GM21423 (cell line): Measurements from ENCODE around the gene DENND6B.
"Not testable (repeated sequence)": the region's sequence is repeated elsewhere in the genome, so short reads cannot be mapped to it uniquely, and the experiment has no call there.

Source experiments
- ATAC-seq: cut with Tn5 transposase; IDR thresholded peaks from one replicate; pipeline ENCODE4 v1.9.1; 2021; ENCODE audit warnings: mild to moderate bottlenecking, moderate library complexity; ENCODE audit not compliant: unreplicated experiment

DENND6B gene

DNA sequence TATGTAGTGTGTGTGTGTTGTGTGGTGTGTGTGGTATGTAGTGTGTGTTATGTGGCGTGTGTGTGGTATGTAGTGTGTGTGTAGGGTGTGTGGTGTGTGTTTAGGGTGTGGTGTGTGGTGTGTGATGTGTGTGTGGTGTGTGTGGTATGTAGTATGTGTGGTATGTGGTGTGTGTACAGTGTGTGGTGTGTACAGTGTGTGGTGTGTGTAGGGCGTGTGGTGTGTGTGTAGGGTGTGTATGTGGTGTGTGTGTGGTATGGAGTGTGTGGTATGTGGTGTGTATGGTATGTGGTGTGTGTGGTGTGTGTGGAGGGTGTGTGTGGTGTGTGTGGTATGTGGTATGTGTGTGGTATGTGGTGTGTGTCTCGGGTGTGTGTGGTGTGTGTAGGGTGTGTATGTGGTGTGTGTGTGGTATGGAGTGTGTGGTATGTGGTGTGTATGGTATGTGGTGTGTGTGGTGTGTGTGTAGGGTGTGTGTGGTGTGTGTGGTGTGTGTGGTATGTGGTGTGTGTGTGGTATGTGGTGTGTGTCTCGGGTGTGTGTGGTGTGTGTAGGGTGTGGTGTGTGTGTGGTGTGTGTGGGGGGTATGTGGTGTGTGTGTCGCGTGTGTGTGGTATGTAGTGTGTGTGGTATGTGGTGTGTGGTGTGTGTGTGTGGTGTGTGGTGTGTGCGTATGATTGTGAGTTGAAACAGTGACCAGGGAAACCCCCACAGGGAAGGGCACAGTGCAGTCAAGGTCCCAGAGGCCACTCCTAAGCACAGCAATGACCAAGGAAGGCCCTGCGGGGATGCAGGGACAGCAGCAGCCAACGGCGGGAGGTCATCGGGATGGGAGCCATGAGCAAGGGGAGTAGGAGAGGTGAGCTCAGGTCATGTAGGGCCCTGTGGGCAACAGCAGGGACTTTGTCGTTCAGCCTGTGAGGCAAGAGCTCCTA is 13.4 kb upstream of the DENND6B start:
- no peak for ATAC-seq

DNA sequence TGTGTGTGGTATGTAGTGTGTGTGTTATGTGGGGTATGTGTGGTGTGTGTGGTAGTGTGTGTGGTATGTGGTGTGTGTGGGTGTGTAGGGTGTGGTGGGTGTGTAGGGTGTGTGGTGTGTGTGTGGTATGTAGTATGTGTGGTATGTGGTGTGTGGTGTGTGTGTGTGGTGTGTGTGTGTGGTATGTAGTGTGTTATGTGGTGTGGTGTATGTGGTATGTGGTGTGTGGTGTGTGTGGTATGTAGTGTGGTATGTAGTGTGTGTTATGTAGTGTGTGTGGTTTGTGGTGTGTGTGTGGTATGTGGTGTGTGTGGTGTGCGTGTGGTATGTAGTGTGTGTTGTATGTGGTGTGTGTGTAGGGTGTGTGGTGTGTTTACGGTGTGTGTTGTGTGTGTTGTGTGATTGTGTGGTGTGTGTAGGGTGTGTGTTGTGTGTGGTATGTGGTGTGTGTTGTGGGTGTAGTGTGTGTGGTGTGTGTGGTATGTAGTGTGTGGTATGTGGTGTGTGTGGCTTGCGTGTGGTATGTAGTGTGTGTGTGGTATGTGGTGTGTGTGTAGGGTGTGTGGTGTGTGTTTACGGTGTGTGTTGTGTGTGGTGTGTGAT is 12.1 kb upstream of the DENND6B start:
- ATAC-seq: no peak

DNA sequence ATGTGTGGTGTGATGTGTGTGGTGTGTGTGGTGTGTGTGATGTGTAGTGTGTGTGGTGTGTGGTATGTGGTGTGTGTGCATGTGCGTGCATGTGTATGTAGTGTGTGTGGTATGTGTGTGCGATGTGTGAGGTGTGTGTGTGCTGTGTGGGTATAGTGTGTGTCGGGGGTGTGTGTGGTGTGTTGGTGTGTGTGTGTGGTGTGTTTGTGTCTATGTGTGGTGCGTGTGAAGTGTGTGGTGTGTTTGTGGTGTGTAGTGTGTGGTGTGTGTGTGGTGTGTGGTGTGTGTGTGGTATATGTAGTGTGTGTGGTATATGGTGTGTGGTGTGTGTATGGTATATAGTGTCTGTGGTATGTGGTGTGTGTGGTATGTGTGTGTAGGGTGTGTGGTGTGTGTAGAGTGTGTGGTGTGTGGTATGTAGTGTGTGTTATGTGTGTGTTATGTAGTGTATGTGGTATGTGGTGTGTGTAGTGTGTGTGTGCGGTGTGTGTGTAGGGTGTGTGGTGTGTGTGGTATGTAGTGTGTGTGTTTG is 11.3 kb upstream of the DENND6B start:
- ATAC-seq: no peak

DNA sequence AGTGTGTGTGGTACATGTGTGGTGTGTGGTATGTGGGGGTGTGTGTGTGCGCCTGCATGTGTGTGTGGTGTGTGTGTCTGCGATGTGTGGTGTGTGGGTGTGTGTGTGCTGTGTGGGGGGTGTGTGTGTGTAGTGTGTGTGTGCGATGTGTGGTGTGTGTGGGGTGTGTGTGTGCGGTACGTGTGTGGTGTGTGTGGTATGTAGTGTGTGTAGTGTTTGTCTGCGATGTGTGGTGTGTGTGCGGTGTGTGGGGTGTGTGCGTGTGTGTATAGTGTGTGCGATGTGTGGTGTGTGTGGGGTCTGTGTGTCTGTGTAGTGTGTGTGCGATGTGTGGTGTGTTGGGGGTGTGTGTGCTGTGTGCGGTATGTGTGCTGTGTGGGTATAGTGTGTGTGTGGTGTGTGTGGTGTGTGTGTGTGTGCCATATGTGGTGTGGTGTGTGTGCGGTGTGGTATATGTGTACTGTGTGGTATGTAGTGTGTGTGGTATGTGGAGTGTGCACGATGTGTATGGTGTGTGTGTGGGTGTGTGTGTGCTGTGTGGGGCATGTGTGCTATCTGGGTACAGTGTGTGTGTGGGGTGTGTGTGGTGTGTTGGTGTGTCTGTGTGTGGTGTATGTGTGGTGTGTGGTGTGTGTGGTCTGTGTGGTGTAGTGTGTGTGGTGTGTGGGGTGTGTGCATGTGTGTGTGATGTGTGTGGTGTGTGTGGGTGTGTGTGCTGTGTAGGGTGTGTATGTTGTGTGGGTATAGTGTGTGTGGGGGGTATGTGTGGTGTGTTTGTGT is 10.6 kb upstream of the DENND6B start:
- no peak for ATAC-seq

DNA sequence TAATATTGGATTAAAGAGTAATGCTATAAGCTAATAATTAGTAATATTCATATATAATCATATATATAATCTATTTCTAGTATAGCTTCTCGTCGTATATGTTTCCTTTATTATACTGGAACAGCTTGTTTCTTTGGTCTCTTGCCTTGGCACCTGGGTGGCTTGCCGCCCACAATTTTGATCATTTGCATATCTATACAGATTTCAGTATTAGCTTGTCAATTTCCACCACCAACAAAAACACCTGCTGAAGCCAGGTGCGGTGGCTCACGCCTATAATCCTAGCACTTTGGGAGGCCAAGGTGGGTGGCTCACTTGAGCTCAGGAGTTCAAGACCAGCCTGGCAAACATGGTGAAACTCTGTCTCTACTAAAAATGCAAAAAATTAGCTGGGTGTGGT is 7.6 kb upstream of the DENND6B start:
- ATAC-seq: not testable (repeated sequence)

DNA sequence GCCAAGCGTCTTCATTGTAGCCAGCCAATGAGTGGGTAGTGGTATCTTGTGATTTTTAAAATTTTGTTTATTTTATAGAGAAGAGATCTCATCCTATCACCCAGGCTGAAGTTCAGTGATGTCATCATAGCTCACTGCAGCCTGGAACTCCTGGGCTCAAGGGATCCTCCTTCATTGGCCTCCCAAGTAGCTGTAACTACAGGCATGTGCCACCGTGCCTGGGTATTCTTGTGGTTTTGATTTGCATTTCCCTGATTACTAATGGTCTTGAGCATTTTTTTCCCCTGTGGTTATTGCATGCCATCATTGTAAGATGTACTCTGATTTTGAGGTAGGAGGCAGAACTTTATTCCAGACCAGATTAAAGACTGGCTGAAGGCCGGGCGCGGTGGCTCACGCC is 2.4 kb upstream of the DENND6B start:
- ATAC-seq: no peak

DNA sequence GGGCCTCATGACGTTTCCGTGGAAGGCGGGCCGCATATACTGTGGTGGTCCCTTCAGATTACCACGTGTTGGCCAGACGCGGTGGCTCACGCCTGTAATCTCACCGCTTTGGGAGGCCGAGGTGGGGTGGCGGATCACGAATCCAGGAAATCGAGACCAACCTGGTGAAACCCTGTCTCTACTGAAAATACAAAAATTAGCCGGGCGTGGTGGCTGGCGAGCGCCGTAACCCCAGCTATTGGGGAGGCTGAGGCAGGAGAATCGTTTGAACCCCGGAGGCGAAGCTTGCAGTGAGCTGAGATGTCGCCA is 853 bp upstream of the DENND6B start:
- ATAC-seq: no peak

DNA sequence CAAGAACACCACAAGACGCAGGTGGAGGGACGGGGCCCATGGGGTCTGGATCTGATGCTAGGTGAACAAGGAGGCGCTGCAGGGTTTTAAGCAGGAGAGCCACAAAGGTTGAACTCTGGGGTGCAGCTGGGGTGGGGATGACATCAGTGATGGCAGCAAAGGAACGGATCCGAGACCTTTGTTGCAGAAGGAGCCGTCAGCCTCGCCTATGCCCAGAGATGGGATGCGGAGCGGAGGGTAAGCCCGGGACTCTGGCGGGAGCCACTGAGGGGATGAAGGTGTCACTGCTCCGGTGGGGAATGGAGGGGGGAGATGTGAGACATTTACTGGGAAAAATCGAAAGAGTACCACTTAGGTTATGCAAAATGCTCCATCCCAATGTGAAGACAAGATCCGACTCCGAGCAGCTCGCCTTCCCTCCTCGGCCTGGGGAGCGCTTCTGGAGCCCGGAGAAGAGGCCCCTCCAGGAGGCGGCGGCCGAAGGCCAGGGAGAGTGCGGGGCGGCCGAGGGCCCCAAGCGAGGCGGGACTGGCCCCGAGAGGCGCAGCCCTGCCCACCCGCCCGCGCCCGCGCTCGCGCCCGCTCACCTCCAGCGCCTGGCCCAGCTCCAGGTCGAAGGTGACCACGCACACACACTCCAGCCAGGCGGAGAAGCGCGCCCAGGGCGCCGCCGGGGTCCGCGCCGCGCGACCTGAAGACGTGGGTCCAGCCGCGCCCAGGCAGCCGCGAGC is 422 bp downstream of the DENND6B start:
- no peak for ATAC-seq

DNA sequence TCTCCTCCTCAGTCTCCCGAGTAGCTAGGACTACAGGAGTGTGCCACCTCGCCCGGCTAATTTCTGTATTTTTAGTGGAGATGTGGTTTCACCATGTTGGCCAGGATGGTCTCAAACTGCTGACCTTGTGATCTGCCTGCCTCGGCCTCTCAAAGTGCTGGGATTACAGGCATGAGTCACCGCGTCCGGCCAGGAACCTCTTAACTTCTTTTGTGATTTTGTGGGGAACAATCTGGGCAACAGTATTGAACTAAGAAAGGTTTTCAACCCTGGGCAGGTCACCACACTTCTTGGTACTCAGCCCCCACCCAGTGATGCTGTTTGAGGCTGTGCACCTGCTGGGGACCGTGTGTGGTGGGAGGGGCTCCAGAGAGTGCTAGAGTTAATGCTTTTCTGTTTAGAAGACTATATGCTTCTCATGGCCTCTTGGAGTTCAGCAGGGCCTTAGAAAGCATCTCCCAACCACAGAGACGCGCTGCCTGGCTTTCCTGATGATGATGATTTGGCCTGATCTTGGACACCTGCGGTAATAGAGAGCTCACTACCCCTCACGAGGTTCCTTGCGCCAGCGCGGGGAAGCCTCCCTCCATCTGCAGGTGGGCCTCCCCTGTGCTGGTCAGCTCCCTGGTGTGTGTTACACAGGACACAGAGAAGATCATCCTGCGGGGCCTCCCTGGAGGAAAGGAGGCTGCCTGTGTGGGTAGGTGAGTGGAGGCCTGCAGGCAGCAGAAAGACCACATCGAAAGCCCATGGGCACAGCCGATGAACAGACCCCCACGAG is 1.2 kb downstream of the DENND6B start:
- no peak for ATAC-seq

DNA sequence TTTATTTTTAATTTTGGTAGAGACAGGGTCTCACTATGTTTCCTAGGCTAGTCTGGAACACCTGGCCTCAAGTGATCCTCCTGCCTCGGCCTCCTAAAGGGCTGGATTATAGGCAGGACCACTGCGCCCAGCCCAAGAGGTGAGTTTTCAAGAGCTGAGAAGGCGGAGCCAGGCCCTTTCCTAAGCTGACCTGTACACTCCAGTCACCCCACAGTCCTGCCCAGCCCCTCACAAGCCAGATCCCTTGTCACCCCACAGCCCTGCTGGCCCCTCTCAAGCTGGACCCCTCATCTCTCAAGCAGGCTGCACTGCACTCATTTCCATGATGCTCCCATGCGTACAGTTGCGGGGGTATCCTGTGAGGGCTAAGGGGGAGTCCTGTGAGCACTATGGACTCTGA is 2.9 kb downstream of the DENND6B start:
- ATAC-seq: no peak

DNA sequence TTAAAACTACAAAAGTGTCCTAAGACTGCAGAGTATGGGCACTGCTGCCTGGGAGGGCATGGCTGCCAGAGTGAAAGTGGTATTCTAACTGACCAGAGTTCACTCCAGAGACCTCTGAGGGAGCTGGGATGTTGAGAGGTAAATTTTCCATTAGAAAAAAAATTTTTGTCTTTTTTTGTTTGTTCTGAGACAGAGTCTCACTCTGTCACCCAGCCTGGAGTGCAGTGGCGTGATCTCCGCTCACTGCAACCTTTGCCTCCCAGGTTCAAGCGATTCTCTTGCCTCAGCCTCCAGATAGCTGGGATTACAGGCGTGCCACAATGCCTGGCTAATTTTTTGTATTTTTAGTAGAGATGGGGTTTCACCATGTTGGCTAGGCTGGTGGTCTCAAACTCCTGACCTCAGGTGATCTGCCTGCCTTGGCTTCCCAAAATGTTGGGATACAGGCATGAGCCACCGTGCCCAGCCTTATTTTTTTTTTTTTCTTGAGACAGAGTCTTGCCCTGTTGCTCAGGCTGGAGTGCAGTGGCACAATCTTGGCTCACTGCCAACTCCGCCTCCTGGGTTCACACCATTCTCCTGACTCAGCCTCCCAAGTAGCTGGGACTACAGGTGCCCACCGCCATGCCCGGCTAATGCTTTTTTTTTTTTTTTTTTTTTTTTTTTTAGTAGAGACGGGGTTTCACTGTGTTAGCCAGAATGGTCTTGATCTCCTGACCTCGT is 4.3 kb downstream of the DENND6B start:
- ATAC-seq: not testable (repeated sequence)

DNA sequence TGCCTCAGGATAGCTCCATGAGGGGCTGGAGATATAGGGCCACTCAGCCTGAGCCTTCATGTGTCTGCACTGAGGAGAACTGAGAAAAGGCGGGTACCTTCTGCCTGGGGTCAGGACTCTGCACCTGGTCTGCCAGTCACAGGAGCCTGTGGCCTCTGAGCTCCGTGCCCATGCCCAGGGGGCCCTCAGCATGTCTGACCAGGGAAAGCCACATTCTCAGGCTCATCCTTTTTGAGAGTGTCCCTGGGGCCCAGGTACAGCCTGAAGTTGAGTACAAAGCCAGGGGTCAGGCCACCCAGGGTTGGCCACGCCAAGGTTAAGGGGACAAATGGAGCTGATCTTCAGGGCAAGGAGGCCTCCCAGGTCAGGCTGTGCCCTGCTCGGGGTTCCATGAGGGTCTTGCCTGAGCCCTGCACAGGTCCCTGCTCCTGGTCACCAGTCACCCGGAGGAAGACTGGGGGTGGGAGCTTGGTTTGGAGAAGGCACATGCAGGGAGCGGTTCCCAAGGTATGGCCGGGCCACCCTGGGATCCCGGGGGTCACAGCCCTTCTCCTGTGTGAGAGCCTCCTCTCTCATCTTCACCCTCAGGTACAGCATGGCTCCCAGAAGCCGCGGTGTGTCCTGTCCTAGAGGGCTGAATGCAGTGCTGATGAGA is 6.0 kb downstream of the DENND6B start:
- no peak for ATAC-seq

DNA sequence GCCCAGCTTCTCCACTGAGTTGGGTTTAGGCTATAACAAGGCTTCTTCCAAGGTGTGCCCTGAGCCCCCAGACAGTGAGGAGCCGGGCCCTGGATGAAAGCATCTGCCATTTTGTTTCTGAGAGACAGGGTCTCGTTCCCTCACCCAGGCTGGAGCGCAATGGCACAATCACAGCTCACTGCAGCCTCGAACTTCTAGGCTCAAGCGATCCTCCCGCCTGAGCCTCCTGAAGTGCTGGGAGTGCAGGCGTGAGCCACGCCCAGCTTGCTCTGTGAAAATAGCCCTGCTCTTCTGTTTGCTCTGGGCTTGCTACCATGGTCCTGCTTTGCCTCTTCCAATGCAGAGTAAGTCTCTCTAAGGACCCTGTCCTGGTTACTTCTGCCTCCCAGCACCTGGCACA is 6.7 kb downstream of the DENND6B start:
- ATAC-seq: no peak

DNA sequence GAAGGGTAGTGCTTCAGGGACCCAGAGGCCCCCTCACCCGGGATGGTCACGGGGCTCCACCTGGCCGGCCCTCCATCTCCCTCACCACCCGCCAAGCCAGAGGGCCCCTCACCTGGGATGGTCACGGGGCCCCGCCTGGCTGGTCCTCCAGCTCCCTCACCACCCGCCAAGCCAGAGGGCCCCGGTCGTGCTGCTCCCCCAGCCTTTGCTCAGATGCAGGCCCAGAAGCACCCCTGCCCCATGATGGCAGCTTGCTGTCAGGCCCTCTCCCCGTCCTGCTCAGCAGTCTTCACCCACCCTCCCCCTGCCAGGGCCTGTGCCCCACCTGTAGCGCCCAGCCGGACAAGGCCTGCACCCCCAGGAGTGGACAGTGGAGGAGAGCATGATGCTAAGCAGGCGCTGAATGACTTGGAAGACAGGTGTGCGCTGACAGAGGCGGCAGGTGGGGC is 7.3 kb downstream of the DENND6B start:
- no peak for ATAC-seq

DNA sequence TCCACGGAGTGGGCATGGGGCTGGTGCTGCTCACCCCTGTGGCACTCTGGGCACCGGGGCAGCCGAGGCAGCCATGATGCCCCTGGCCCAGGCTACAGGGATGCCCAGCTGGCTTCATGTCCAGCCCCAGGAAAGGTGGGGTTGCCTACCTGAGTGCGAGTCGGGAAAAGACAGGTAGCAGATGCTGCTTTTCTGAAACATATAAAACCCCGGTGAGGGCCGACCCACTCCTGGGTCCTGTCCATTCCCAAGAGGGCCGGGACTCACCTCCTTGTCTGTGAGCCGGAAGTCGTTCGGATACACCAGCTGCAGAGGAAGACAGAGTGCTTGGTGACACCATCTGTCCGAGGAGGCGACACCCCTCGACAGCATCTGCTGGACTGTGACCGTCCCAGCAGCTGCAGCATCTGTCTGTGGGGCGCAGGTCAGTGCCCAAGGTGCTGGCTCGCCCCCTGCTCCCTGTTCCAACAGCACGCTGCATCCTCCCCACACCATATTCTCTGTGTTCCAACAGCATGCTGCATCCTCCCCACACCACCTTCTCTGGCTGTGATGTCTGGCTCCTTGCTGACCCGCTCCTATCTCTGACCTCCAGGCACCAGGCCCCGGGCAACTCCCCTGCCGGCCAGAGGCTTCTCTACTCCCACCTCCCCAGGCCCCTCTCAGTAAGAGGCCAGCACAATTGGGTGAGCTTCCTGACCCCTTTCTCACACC is 8.0 kb downstream of the DENND6B start:
- no peak for ATAC-seq

DNA sequence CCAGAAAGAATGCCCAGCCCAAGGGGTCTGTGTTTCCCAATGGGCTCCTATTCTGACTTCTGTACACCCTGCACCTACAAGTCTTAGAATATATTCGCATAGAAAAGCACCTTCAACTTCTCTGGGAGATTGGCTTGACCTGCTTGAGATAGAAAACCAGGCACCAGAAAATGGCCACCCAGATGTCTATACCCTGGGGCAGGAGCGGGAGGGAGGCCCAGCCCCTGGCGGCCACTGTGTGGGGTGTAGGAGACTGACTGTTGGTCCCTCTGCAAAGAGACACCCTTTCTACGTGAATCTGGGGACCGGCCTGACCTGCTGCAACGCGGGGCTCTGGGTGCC is 8.5 kb downstream of the DENND6B start:
- no peak for ATAC-seq

DNA sequence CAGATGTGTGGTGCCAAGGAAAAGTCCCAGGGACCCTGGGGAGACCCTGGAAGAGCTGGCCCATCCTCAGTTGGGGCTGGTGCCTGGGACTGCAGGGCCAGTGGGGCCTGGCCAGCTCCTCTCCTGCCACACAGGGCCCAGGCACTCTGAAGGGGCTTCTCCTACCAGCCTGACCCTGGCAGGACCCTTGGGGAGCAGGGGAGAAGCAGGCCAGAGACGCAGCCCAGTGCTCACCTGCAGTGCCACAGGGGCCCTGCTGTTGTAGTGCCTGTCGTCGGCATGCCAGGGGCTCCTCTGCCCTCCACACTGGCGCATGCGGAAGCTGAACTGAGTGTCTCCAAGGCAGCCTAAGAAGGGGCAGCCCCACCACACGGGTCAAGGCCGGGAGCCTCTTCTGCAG is 9.1 kb downstream of the DENND6B start:
- no peak for ATAC-seq

DNA sequence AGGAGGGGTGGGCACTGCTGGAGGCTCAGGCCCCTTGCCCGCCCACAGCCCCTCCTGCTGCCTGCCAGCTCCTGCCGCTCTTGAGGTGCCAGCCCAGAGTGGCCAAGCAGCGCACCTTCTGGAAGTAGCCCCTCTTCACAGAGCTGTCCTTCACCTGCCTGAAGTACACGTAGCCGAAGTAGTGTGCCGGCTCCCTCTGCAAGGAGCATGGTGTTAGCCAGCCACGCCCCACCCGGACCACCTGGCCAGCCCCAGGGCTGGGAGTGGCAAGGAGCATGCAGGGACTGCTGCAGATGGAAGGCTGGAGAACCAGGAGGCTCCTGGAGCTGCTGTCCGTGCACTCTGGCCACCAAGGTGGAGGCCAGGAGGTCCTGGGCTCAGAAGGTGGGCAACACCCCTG is 9.6 kb downstream of the DENND6B start:
- no peak for ATAC-seq
